Fibroblast of skin of right quadriceps (primary cell): ENCODE data around the gene PTPRN2.

Source experiments
- DNase-seq: peaks from one replicate; pipeline ENCODE4 v3.0.0-alpha.2; 2013

The PTPRN2 gene

DNA sequence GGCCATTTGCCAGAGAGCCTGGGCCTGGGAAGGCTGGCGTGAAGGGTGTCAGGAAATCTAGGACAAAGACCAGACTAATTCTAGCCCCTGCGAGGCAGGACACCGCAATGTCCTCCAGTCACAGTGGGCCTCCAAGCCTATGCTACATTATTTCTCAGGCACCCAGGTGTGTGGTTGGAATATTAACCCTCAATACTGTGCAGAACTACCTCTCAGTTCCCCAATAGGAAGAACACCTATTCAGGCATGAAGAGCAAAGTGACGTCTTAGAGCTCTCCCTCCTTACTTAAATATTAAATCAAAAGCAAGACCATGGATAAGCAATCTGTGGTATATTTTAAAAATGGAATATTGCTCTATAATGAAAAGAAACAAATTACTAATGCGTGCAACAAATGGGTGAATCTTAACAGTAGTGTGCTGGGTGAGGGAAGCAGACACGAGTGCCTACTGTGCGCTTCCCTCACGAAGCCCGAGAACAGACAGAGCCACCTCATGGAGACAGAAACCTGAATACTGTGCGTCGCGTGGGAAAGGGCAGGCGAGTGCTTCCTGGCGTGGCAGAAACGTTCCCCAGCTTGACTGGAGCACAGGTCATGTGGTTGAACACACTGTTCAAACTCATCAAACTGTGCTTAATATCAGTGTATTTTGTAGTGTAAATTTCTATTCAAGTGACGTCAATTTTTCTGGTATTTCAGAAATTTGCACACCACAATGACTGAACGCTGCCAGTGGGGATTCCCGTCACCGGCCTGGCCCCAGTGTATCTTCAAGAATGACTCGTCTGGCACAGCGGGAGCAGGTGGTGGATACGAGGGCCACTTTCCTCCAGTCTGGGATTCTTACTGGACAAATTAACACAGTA, 15.5 kb upstream of the PTPRN2 start:
- no peak for DNase-seq

- DNase-seq = no peak
These were observed 14.4 kb upstream of the PTPRN2 start for GRCh38 chr7:158602041-158602440.

DNA sequence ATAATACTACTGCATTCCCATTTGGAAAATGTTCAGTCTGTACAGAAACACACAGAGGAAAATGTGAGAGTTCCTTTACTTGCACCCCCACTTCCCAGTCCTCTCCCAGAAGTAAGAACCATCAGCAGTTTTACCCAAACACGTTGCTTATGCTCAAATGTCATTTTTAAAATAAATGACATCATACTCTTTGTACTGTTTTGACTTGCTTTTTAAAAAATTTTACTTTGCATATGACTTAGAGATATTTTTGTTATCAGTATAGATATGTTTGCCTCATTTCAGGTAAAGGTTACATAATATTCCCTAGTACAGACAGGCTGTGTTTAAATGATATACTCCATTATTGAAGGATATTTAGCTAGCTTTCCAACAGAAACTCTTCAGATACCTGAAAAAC, 13.5 kb upstream of the PTPRN2 start:
- no peak for DNase-seq

GRCh38 chr7:158596745-158597144, 9.1 kb upstream of the PTPRN2 start:
- DNase-seq = no peak

GRCh38 chr7:158596309-158596708, 8.7 kb upstream of the PTPRN2 start:
- DNase-seq = no peak

DNA sequence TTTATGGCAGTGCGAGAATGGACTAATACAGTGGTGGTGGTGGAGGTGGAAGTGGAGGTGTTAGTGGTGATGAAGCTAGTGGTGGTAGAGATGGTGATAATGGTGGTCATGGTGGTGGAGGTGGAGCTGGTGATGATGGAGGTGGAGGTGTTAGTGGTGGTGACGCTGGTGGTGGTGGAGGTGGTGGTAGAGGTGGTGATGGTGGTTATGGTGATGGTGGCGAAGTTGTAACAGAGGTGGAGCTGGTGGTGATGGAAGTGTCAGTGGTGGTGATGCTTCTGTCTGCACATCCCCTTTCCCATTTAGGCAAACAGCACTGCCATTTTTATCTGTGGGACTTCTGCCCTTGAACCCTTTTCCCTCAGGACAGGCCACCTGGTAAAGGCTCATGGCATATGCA, 7.4 kb upstream of the PTPRN2 start:
- DNase-seq = peak; percentile 27

- DNase-seq = no peak
These were observed 4.9 kb upstream of the PTPRN2 start for GRCh38 chr7:158592541-158592940.

DNA sequence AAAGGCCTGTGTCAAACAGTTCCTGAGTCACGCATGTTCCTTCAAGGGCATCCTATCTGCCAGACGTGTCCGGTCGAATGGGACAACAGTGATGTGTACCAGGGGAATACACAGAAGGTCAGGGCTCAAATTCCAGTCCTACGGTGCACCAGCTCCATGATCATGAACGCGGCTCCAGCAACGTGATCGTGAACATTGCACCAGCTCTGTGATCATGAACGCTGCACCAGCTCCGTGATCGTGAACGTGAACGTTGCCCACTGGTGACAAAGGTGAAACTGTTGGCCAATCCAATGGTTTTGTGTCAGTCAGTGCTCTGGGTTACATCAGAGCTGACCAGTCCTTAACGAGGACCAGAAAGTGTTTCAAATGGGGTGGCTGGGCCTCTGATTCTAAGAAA, 4.3 kb upstream of the PTPRN2 start:
- no peak for DNase-seq

DNA sequence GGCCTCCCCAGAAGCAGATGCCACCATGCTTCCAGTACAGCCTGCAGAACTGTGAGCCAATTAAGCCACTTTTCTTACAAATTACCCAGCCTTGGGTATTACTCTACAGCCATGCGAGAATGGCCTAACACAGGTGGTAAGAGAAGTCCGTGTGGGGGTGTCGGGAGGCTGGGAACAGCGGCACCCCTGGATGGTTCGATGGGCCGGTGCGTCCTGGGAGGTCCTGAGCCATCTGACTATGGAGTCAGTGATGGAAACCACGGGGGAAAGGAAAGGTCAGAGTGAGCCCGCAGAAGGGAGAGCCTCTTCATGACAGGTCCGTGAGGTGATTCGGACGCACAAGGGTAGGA, 2.5 kb upstream of the PTPRN2 start:
- DNase-seq = no peak

- DNase-seq = no peak
These were observed 2.0 kb upstream of the PTPRN2 start for GRCh38 chr7:158589653-158590052.

- DNase-seq = no peak
These were observed 1.3 kb upstream of the PTPRN2 start for GRCh38 chr7:158588878-158589442.

DNA sequence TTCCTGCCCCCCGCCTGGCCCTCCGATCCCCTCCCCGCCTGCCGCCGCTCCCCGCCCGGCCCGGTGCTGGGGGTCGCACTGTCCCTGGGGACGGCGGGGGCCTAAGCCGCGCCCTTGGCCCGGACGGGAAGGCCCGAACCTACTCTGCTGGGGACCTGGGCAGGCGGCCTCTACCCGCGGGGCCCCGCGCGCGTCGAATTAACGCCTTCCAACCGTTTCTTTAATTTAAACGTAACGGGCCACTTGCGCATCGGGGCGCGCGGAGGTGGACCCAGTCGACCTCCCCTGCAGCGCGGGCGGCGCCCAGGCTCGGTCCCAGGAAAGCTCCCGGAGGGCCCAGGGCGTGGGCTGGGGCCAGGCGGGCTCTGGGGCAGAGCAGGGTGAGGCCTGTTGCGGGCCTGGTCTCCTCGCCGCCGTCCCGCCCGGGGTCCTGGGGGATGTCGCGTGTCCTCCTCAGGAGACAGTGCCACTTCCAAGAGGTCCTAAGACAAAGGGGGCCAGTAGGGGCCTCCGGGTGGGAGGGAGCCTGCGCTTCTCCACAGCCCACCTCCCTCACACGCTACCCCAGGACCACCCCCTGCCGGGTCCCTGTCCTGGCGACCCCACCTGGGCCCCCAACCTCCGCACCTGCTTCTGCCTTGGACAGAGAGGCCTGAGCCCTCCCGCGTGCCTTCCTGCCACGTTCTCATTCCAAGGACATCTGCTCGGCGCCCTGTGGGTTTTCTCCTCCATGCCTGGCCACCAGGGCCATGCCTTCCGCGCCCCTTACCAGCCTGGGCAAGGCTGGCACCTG, 658 bp upstream of the PTPRN2 start:
- no peak for DNase-seq

- no peak for DNase-seq
These were observed 993 bp downstream of the PTPRN2 start for GRCh38 chr7:158586499-158587161.

GRCh38 chr7:158585721-158586498, 1.7 kb downstream of the PTPRN2 start:
- DNase-seq = no peak

DNA sequence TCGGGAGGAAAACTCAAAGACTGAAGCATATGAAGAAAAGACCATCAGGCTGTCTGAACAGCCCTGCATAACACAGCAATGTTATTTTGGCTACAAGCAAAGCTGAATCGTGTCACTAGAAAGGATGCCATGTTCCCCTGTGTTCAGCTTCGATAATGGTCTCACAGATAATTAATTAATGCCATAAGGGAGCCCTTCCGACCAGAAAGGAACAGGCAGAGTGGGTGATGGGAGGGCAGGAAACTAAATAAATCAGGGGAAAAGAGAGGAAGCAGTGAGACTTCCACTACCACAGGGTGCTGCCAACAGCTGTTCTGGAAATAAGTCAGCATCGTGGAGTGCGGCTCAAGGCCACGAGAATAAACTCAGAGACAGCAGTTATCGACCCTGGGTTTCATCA, 3.2 kb downstream of the PTPRN2 start:
- DNase-seq = no peak

GRCh38 chr7:158583810-158584209, 3.8 kb downstream of the PTPRN2 start:
- no peak for DNase-seq

GRCh38 chr7:158583143-158583542, 4.5 kb downstream of the PTPRN2 start:
- DNase-seq = no peak

DNA sequence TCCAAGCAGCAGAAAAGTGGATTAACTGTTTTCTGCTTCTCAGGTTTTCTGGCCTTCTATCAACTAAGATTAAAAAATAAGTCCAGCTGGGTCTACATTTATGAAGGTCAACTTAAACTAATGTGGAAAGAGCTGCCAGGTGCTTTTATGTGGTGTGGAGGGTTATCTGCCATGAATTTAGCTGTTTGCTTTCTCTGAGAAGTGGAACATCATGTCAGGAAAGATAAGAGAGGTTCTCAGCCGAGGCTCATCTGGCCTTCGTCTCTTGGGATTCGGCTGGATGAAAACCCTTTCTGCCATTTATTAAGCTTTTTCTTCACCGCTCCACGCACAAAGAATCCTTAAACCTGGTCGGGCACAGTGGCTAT, 5.5 kb downstream of the PTPRN2 start:
- DNase-seq = no peak

DNA sequence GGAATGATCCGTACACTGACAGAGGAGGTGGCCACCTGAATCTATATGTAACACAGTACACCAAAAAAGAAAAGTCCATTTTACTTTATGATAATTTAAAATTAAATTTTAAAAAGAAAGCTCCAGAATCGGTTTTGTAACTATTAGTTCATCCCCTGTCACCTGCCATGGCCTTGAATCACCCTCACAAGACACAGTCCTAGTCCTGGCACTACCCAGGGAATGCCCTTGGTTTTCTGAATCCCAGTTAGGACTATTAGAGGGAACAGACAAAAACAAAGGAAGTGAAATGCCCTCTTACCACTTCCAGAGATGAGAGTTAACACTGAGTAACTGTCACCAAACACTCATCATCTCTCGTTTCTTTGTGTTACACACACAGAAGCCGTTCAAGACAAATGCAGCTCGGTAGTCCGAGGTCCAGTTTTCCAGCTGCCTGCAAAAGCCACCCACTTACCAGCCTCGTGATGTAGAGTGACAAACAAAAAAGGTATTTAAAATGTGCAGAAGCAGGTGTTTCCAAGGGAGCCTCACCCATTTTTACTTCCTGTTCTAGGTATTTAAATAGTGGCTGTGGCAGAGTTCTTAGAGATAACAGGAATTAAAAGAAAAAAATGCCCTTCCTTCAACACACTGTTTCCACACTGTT, 6.1 kb downstream of the PTPRN2 start:
- no peak for DNase-seq

- no peak for DNase-seq
These were observed 7.7 kb downstream of the PTPRN2 start for GRCh38 chr7:158579662-158580646.
